NCI-H2227 (cell line): ENCODE measurements around the gene ZFAND3.
"Not testable (repeated sequence)": the region's sequence is repeated elsewhere in the genome, so short reads cannot be mapped to it uniquely, and the experiment has no call there.

Experiments used
- DNase-seq: peaks from one replicate; lab custom pipeline; 2025; ENCODE audit not compliant: unreplicated experiment; lab: John Stamatoyannopoulos, UW

ZFAND3 gene

DNA sequence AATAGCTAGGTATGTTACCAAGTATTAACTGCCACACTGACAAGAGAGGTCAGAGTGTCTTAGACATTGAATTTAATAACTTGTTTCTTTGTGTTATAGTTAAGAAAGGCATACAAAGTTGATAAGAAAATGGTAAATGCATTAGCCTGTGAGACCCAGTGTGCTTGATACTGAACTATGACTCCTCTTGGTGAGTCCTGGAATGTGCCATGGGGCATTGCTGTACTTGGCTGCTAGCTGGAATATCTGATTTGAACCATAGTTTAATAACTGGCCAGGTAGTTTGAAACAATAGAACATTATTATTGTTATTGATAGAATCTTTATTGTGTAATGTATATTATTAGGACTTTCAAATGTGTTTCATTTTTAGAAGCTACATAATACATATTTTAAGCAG, 70.0 kb downstream of the ZFAND3 start:
- no peak for DNase-seq

DNA sequence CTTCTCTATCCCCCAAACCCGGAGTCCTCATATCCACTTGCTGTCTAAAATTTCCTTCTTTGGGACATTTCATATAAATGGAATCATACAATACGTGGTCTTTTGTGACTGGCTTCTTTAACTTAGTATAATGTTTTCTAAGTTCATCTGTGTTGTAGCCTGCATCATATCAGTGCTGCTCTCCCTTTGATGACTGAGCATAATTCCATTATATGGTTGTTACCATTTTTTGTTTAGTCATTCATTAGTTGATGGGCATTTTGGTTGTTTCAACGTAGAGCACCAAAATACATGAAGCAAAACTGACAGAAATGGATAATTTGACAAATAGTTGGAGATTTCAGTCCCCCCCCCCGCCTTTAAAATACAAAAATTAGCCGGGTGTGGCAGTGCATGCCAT, 71.5 kb downstream of the ZFAND3 start:
- DNase-seq: no peak

DNA sequence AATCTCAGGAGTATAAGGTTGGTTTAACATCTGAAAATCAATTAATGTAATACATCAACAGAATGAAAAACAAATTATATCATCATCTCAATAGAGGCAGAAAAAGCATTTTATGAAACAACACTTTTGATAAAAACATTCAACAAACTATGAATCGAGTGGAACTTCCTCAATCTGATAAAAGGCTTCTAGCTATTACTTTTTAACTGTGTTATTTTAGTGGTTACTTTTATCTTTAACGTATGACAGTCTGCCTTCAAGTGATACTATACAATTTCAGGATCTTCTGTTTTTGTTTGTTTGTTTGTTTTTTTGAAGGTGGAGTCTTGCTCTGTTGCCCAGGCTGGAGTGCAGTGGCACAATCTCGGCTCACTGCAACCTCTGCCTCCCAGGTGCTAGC, 73.7 kb downstream of the ZFAND3 start:
- DNase-seq: no peak

DNA sequence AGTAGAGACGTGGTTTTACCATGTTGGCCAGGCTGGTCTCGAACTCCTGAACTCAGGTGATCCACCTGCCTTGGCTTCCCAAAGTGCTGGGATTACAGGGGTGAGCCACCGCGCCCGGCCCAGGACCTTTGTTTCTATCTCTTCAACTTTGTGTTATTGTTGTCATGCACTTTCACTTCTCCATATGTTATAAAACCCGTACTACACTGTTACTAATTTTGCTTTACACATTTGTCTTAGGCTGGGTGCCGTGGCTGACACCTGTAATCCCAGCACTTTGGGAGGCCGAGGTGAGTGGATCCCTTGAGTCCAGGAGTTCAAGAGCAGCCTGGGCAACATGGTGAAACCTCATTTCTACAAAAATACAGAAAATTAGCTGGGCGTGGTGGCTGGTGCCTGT, 74.2 kb downstream of the ZFAND3 start:
- not testable (repeated sequence) for DNase-seq

DNA sequence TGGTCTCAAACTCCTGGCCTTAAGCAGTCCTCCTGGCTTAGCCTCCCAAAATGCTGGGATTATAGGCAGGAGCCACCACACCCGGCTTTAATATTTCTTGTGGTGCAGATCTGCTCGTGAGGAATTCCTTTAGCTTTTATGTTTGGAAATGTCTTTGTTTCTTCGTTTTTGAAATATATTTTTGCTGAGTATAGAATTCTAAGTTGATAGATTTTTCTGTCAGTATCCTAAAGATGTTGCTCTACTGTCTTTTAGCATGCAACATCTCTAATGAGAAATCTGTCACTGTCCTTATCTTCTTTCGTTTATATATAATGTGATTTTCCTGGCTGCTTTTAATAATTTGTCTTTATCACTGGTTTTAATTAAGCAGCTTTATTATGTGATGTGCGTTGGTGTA, 75.1 kb downstream of the ZFAND3 start:
- no peak for DNase-seq

DNA sequence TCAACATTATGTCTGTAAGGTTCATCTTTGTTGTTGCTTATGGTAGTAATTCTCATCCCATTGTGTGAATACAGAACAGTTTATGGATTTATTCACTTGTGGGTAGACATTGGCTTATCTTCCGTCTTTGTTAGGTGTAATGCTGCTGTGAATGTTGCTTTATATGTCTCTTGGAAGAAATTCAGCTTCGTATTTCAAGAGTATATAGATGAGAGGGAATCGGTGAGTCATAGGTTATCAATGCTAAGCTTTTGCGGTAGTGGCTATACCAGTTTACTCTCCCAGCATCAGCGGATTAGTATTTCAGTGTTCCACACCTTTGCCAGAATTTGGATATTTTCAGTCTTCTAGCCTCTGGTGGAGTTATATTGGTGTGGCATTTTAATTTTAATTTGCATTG, 77.8 kb downstream of the ZFAND3 start:
- no peak for DNase-seq

DNA sequence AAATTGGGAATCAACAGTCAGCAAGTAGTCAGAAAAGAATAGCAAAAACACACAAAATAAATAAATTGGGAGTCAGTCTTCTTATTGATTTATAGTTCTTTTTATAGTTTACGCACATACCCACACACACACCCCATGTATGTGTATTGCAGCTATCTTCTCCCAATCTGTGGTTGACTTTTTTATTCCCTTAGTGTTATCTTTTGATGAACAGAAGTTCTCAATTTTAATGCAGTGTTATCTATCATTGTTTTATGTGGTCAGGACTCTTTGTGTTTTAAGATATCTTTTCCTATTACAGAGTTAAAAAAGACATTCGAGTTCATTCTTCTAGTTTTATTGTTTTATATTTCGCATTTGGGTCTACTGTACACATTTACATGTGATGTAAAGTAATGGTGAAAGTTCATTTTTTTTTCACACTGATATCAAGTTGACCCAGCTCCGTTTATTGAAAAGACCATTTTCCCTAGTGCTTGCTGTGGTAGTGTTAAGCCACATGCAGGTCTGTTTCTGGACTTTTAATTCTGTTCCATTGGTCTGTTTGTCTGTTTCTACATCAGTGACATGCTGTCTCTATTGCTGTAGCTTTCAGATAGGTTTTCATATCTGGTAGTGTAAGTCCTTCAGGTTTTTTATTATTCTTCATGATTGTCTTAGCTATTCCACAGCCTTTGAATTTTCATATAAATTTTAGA, 78.4 kb downstream of the ZFAND3 start:
- no peak for DNase-seq

DNA sequence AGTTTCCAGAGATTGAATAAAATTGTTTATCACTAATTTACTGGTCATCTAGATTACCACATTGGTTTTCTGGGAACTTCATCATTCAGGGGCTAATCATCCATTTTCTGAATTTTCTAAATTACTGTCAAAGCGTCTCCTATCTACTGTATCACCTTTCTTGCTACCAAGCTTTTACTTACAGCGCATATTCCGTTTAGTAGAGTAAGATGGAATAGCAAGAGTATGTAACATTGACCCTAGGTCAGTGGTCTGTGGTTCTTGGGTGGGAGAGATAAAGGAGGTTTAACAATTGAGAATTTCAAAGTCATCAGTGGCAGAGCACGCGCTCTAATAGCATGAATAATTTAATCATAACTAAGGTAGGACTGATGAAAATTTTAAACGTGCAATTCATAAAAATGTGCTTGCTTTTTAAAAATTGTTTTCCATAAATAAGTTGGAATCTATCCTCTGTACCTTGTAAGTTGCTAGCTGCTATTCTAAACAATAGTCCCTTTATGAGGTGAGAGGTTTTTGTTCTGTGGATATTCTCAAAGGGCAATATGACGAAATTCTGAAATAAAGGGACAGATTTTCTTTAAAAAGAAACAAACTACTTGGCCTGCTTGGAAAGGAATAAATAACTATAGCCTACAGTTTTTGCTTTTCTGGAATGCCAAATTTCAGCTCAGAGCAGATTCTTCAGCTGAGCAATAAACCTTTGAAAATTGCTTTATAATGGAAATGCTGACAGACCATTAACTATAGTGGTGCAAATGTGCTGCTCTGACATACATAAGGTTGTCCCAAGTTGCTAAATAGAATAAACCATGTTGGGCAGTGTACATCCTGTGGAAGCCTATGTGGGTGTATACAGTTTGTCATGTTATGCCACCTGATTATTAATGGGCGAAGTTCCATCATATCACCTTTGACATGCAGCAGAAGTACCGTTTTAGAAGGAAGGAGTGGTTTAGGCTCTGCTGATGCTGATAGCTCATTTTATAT, 84.1 kb downstream of the ZFAND3 start:
- DNase-seq: no peak

DNA sequence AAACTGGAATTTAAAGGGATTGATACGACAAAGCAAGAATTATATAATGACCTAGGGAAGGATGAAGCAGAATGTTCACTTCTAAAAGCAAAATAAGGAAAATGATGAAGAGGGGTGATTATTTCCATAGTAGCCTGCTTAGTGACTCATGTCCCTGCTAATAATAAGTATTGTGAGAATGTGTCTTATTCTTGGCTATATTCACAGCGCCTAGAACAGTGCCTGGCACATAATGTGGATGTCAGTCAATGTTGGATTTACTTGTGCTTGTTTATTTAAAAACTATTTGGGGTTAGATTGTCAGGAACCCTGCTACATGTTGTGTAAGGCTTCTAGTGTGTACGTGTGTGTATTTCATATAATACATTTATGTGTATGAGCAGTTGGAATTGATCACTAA, 85.1 kb downstream of the ZFAND3 start:
- no peak for DNase-seq

DNA sequence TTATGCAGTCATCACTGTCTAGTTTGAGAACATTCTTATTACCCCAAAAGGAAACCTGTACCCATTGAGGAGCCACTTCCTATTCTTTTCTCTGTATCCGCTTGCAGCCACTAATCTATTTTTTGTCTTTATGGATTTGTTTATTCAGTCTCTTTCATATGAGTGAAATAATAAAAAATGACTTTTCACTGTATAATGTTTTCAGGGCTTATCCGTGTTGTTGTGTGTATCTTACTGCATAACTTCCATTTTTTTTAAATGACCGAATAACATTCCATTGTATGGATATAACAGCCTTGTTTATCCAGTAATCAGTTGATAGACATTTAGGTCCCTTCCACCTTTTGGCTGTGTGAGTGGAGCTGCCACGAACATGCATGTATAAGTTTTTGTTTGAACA, 86.6 kb downstream of the ZFAND3 start:
- no peak for DNase-seq

DNA sequence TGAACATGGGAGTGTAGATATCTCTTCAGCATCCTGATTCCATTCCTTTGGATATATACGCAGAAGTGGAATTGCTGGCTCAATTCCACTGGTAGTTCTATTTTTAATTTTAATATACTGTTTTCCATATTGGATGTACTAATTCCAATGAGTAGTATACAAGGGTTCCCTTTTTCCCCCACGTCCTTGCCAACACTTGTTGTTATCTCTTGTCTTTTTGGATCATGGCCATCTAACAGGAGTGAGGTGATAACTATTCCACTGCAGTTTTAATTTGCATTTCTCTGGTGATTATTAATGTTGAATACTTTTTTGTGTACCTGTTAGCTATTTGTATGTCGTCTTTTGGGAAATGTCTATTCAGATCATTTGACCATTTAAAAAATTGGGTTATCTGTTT, 91.5 kb downstream of the ZFAND3 start:
- DNase-seq: no peak

DNA sequence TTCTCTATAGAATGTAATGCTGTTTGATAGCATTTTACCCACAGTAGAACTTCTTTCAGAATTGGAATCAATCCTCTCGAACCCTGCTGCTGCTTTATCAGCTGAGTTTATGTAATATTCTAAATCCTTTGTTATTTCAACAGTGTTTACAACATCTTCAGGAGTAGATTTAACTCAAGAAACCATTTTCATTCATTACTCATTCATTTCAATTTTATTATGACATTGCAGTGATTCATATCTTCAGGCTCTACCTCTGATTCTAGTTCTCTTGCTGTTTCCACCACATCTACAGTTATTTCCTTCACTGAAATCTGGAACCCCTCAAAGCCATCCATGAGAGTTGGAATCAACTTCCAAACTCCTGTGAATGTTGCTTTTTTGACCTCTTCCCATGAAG, 93.7 kb downstream of the ZFAND3 start:
- no peak for DNase-seq

DNA sequence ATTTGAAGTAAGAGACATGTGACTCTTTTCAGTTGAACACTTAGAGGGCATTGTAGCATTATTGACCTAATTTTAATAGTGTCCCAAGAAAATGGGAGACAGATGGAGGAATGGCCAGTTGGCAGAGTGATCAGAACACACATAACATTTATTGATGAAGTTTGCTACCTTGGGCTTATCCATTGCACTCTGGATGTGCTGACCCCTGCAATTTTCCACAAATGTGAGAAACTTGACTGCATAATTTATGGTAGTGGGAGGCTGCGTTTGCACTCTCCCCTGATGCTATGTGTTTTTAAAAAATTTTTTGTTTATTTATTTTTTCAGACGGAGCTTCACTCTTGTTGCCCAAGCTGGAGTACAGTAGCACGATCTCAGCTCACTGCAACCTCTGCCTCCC, 95.9 kb downstream of the ZFAND3 start:
- DNase-seq: no peak

DNA sequence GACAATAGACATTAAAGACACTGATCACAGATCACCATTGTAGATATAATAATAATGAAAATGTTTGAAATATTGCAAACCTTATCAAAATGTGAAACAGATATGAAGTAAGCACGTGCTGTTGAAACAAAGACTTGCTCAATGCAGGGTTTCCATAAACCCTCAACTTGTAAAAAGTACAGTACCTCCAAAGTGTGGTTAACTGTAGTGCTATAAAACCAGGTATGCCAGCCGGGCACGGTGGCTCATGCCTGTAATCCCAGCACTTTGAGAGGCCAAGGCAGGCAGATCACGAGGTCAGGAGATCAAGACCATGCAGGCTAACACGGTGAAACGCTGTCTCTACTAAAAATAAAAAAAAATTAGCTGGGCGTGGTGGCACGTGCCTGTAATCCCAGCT, 96.6 kb downstream of the ZFAND3 start:
- no peak for DNase-seq

DNA sequence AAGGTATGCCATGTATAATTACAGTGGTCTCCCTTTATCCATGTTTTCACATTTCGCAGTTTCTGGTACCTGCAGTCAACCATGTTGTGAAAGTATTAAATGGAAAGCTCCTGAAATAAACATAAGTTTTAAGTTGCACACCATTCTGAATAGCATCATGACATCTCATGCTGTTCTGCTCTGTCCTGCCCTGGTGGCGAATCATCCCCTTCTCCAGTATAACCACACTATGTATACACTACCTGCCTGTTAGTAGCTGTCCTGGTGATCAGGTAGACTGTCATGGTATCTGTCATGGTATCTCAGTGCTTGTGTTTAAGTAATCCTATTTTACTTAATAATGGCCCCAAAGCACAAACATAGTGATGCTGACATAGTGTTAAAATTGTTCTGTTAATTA, 97.1 kb downstream of the ZFAND3 start:
- no peak for DNase-seq

DNA sequence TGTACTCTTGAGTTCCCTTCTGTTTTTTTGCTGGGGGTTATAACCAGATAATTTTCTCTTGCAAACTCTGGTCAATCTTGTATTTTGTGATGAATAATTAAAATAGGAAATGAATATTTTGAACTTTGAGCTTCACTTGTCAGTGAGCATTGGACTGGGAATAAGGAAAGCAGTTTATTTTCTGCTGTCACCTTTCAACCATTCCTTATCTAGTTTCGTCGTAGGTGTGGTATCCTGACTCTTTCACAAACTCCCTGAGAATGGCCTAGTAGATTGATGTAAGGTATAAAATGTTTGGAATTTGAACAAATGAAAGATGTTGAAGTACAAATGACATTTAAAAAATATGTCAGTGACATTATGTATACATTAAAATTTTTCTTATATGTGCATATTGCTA, 98.0 kb downstream of the ZFAND3 start:
- DNase-seq: no peak

DNA sequence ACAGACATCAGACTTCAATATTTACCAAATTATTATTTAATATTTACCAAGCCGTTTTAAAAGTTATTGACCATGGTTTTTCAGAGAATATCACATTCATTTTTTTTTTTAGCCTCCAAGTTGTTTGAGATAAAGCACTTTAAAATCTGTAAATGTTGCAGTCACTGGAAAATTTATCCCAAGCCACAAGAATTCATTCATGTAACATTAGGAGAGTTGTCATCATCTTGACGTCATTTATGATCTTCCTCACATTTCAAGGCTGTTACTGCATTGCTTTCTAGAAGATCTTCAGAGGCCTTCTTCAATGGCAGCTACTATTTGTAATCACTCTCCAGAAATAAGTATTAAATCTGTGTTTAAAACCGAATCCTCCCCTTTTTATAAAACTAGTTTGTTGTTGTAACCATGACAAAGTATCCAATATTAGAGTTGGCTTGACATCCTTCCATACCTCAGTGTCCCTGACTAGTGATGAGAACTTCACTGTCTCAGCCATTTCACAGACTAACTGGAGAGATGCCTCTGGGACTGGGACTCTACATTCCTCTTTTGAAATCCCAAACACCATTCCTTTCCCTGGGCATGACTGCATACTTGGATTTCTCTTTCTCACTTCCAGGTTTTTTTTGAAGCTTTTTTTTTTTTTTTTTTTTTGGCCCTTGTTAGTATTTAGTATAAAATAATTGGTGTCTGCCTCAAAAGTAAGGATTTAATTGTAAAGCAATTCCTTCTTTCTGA, 100.1 kb downstream of the ZFAND3 start:
- DNase-seq: no peak

DNA sequence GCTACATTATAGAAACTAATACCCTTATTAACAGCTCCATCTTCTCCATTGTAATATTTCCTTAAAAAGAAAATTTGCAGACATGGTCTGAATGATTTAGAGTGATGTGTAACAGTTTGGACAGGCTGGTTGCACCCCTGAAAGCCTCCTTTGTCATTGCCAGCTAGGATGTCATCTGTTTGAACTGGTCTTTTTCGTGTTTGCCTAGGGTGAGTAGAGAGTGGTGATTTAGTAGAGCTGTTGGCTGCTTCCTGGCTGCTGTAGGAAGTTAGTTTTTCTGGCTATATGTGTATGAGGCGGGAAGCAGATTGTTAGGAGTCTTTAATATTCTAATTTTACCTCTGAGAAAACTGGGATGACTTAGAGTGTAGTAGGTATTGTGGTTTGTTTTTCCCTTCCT, 101.1 kb downstream of the ZFAND3 start:
- DNase-seq: no peak

DNA sequence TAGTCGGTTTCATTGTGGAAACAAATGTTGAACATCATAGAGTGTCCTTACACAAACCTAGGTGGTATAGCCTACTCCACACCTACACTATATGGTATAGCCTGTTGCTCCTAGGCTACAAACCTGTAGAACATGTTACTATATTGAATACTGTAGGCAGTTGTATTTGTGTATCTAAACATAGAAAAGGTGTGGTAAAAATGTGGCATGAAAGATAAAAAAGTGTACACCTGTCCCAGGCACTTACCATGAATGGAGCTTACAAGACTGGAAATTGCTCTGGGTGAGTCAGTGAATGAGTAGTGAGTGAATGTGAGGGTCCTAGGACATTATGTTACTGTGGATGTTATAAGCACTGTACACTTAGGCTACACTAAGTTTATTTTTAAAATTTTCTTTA, 103.0 kb downstream of the ZFAND3 start:
- no peak for DNase-seq

DNA sequence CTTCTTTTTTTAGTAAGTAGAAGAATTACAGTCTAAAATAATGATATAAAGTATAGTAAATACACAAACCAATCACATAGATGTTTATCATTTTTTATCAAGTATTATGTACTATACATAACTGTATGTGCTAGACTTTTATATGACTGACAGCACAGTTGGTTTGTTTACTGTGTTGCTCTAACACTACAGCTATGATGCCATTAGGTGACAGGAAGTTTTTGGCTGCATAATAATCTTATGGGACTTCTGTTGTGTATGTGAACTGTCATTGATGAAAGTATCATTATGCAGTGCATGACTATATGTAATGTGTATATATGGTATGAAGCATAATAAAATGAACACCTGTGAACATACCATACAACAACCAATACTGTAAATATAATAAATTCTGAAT, 104.0 kb downstream of the ZFAND3 start:
- DNase-seq: no peak

DNA sequence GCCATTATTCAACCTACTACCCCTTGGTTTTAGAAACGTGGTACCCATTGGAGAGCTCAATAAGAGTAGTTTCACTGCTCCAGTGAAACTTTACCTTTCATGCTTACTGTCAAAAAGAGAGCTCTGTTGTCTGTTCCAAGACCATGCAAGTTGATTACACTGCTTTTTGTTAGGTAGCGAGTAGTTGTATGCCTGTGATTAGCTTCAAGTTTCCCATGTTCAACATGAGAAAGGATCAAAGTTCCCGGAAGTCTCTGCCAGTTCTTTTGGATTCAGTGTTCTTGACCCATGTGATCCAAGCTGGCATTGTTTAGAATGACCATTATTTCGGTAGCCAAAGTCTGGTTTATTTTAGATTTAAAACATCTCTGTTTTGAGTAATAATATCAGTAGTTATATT, 107.1 kb downstream of the ZFAND3 start:
- no peak for DNase-seq

DNA sequence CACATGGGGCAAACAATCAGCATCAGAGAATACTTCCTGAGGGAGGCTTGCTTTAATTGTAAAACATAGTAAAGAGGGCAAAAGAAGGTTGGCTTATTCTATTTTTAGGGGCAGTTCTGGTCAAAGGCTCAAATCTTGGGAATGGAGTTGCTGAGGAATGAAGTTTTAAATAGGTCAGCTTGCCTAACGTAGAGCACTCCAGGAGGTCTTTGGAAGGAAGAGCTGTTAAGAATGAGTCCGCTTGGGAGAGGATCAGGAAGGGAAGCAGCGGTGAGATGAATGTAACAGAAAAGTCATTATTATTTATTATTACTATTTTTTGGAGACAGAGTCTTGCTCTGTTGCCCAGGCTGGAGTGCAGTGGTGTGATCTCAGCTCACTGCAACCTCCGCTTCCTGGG, 108.7 kb downstream of the ZFAND3 start:
- no peak for DNase-seq
